HUDEP-2 (cell line): Measurements from ENCODE around the gene IGSF21.

Experiments used
- DNase-seq, 76 experiments: peaks; one replicate each; lab custom pipeline; 2025; ENCODE audit not compliant: unreplicated experiment in 76 of 76; lab: John Stamatoyannopoulos, UW

The IGSF21 gene

DNA sequence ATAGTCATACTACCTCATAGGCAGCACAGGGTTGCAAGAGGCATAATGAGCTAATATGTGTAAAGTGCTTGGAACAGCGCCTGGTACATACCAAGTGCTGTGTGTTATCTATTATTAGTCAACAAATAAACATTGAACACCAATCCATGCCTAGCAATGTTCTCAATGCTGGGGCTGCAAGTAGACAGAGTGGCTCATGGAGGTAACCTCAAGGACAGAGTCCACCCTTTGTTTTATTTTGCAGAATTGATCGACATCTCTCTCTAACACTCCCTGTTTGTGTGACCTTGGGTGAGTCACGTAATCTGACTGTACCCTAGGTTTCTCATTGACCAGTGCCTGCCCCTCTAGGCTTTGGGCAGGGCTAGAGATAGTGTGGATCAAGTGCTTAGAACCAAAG, 209.2 kb downstream of the IGSF21 start:
- DNase-seq, result no peak

DNA sequence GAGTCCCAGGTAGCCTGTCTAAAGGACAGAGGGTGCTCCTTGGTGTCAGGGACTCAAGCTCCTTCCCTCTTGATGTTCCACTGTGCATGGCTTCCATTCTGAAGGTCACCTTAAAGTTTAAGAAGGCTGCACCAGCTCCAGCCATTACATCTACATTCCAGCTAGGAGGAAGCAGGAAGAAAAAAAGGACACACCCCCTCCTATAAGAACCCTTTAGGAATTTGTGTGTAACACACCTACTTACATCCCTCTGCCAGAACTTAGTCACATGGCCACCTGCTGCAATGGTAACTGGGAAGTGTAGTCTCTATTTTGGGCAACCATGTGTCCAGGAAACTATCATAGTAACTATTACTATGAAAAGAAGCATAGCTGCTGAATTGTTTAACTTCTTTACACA, 211.5 kb downstream of the IGSF21 start:
- no peak for DNase-seq

DNA sequence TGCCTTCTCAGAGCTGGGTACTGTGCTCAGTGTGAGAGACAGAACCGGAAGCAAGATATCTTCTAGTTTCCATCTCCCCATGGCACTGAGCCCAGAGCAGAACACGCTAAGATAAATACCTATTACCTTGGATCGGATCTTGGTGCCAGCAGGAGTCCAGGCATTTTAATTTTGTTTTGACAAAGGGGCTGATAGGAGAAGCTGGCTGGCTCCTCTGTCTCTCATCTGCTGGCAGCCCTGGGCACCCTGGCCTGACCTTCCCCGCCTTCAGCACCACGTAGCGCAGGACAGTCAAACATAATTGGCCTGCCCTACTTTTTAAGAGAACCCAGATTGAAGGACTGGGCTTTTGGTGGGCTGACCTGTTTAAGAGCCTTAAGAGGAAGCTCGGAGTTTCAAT, 212.5 kb downstream of the IGSF21 start:
- DNase-seq, result no peak

DNA sequence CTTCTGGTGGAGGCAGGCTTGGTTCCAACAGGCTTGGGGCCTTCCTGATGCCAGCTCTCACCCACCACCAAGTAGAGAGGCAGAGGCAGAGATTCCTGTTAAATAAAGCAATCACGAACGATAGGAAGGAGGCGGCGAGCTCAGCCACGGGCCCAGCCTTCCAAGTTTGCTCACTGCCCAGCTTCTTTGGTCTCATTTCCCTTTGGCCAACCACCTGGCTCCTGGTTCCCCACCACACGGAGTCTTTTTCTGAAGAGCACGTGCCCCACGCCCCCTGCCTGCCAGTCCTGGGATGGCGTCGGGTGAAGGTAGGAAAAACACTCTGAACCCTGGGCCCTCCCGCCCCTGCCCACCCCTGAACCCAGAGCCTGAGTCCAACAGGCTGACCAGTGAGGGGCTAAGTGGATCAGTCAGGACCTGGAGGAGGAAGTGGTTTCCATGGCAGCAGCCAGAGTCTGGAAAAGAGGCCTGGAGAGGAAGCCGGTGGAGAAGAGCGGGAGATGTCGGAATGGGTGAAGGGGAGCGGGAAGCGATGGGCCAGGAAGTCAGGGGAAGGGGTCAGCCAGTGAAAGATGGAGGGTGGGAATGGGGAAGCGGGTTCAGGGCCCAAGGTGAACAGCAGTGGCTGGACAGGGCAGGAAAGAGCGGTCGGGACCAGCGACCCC, 214.9 kb downstream of the IGSF21 start:
- peak in 4 of 76 experiments; percentile 1 to 7 (median 4) for DNase-seq

- no peak for DNase-seq
Observed at GRCh38 chr1:18323259-18323658, 215.7 kb downstream of the IGSF21 start.

DNA sequence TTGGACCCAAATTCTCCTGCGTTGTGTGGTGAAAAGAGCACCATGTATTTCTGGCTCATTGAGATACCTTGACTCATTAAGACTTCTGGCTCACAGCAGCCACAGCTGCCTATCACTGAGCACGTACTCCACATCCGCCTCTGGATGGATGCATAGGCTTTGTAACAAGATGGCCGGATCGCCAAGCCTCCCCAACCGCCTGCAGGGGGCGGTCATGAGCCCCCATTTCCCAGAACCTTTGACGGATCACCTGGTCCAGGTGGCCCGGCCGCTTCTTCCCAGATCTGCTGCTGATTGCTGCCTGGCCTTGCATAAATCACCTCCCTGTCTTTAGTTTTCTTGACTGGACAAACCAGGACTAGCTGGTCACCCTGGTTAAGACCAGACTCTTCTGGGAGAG, 216.6 kb downstream of the IGSF21 start:
- no peak for DNase-seq

DNA sequence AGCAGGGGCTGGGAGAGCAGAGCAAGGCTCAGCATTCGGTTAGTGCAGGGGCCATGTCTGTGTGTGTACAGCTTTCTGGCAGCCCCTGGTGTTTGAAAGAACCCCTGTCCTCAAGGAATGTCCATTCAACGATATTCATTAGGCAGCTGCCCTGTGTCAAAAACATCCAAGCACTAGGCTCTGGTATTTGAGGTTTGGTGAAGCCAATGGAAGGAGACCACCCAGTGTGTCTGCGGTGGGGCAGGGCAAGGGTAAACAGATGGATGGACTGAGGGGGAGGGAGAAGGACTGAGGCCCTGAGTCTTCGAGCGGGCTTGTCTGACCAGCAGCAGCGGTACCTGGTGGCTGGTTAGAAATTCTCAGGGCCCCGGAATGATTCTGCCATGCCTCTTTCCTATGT, 217.5 kb downstream of the IGSF21 start:
- no peak for DNase-seq

DNA sequence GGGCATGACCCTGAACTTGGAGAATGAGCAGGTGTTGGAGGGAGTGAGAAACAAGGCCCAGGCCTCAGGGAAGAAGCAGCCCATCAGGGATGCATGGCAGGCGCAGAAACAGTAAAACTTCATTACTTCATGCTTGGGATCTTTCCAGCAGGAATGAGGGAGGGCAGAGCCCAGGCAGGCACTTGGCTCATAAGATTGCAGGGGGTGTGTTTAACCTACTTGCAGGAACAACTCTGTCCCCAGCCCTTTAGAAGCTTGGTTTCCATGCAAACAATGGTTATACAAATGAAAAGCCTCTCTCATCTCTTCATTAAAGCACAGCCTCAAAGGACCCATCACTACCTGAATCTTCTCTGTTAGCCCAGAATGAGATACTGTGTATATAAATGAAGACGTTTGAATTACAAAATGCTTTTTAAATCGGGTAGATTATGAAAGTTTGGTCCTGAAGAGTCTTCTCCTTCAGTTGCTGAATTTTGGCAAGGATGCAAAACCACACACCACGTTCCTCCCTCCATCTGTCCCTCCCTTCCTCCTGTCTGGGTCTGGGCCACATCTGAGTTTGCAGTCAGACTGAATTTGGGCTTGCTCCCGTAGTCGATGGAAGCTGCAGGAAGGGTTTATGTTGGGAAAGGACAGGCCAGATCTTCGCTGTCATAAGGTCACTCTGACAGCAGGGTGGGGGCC, 218.8 kb downstream of the IGSF21 start:
- DNase-seq, result no peak

DNA sequence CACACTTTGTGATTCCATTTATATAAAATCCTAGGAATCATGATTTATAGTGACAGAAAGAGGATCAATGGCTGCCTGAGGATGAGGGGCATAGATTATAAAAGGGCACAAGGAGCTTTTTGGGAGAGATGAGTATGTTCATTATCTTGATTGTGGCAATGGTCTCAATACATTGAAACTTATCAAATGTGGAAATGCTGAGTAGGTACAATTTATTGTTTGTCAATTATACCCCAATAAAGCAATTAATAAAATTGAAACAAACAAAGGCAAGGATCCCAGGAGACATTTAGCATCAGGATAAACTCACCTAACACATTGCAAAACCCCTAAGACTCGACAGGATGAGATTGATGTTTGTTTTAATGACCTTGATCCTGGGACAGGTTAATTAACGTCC, 220.1 kb downstream of the IGSF21 start:
- no peak for DNase-seq

- no peak for DNase-seq
Observed at GRCh38 chr1:18328803-18329202, 221.2 kb downstream of the IGSF21 start.

DNA sequence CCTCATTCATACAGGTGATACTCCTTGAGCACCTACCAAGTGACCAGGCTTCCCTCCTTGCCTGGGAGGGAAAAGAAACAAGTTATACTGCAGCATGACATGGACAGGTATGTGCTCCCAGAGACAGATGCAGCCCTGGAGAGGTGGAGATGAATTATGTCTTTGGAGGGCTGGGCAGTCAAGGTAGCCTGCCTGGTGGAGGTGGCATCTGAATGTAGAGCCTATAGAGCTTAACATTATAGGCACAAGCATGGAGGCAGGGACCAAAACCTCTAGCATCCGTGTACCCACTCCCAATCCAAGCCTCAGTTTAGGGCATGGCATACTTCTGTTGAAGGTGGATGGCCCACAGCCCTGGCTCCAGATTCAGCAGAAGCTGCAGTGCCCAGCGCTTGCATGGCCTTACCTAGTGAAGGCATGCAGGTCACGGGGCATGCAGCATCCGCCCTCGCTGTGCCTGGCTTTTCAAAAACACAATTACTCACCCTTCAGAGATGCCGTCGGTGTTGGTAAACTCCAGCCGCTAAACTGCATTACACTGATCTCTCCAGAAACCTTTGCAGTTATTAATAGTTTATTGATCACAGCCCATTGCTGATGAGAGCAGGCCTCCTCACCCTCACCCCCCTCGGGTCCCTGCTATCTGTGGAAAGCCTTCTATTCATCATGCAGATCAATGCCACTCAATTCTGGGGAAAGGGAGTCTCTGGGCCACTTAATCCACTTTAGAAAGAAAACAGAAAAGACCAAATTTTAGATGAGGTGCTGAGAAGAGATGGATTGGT, 222.1 kb downstream of the IGSF21 start:
- DNase-seq, result no peak

DNA sequence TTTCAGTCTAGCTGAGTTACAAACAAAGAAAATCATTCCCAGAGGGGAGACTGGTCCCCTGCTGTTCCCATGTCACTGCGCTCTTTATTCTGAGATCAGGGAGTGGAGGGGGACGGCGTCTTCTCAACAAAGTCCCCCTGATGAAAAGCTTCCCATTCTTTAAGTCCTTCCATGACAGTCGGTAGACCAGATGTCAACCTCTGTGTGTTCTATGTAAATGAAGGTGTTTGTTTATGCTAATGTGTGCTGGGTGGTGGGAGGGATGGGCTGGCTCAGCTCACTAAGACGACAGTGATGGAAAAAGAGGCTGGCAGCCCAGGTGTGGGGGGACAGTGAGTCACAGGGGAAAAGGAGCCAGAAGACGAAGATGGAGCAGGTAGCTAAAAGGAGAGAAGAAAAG, 225.0 kb downstream of the IGSF21 start:
- no peak for DNase-seq

GRCh38 chr1:18333220-18333619, 225.6 kb downstream of the IGSF21 start:
- DNase-seq, result no peak

DNA sequence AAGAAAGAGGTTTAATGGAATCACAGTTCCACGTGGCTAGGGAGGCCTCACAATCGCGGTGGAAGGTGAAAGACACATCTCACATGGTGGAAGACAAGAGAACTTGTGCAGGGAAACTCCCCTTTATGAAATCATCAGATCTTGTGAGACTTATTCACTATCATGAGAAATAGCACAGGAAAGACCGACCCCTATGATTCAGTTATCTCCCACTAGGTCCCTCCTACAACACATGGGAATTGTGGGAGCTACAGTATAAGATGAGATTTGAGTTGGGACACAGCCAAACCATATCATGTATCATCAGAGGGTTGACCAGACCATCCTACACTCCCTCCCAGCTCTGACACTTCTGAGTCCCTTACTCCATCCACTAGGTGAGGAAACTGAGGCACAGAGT, 229.2 kb downstream of the IGSF21 start:
- no peak for DNase-seq

GRCh38 chr1:18337757-18338156, 230.2 kb downstream of the IGSF21 start:
- DNase-seq, result no peak

DNA sequence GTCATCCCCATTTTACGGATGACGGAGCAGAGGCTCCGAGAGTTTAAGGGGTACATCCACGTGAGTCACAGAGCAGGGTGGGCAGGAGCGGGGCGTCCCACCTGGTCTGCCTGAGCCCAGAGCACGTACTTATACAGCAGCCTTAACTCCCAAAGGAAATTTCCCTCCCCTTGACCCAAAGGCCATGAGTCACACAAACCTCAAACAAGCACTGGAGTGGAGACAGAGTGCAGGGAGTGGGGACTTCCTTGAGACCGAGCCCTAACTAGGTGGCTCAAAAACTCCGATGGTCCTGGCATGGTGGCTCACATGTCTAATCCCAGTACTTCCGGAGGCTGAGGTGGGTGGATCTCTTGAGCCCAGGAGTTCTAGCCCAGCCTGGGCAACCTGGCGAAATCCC, 231.6 kb downstream of the IGSF21 start:
- DNase-seq, result no peak

GRCh38 chr1:18340158-18340764, 232.7 kb downstream of the IGSF21 start:
- no peak for DNase-seq

GRCh38 chr1:18340787-18341186, 233.2 kb downstream of the IGSF21 start:
- DNase-seq, result no peak

DNA sequence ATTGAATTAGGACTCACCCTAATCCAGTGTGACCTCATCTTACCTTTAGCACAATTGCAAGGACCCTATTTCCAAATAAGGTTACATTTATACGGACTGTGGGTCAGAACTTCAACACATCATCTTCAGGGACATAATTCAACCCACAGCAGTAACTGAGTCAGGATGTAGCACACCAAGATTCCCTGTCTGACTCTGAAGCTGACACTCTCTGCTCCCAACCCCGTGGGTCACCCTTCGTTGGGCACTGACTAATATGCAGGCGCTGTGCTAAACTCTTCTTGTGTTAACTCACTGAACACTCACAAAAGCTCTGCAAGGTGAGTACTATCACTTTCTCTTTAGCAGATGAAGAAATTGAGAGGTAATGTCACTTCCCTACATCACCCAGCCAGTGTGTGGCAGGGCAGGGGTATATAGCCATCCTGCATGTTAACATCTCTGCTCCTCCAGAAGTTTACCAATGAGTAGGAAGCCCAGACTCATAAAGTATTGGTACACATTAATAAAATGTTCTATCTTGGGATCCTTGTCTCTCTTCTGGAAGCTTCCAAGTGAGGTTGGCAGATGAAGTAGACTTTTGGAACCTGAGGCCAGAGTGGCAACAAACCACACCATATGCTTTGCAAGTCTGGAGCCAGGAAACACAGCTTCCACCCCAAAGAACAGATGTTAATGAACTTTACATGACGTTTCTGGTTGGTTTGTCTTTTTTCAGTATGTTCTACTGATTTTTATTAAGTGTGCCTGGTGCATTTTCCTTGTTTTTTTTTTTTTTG, 233.9 kb downstream of the IGSF21 start:
- no peak for DNase-seq

GRCh38 chr1:18342744-18343143, 235.1 kb downstream of the IGSF21 start:
- no peak for DNase-seq

GRCh38 chr1:18343581-18343980, 236.0 kb downstream of the IGSF21 start:
- DNase-seq, result no peak
